ENCODE measurements around the gene XRCC3.

Gene XRCC3

GRCh38 chr14:103706551-103707328, 8.5 kb downstream of the XRCC3 start:
- DNase-seq (ENCODE audit: low read depth in 2 of 2) = no peak

GRCh38 chr14:103705504-103706284, 9.6 kb downstream of the XRCC3 start:
- DNase-seq (ENCODE audit: low read depth in 2 of 2) = no peak

- DNase-seq (ENCODE audit: low read depth in 2 of 2) = no peak
These were observed 10.1 kb downstream of the XRCC3 start for GRCh38 chr14:103705118-103705503.

GRCh38 chr14:103704708-103705107, 10.5 kb downstream of the XRCC3 start:
- DNase-seq (ENCODE audit: low read depth in 2 of 2) = no peak

GRCh38 chr14:103703433-103704385, 11.5 kb downstream of the XRCC3 start:
- DNase-seq (ENCODE audit: low read depth in 2 of 2) = no peak

- no peak for DNase-seq (ENCODE audit: low read depth in 2 of 2)
These were observed 12.5 kb downstream of the XRCC3 start for GRCh38 chr14:103702497-103703432.

GRCh38 chr14:103702095-103702494, 13.2 kb downstream of the XRCC3 start:
- no peak for DNase-seq (ENCODE audit: low read depth in 2 of 2)

- DNase-seq (ENCODE audit: low read depth in 2 of 2) = no peak
These were observed 14.3 kb downstream of the XRCC3 start for GRCh38 chr14:103700753-103701490.

GRCh38 chr14:103699901-103700752, 15.1 kb downstream of the XRCC3 start:
- DNase-seq (ENCODE audit: low read depth in 2 of 2) = no peak

- no peak for DNase-seq (ENCODE audit: low read depth in 2 of 2)
These were observed 16.0 kb downstream of the XRCC3 start for GRCh38 chr14:103699261-103699661.

- DNase-seq (ENCODE audit: low read depth in 2 of 2) = no peak
These were observed 16.6 kb downstream of the XRCC3 start for GRCh38 chr14:103698380-103699260.

- DNase-seq (ENCODE audit: low read depth in 2 of 2) = no peak
These were observed 17.5 kb downstream of the XRCC3 start for GRCh38 chr14:103697603-103698379.

- no peak for DNase-seq (ENCODE audit: low read depth in 2 of 2)
These were observed 18.0 kb downstream of the XRCC3 start for GRCh38 chr14:103697206-103697602.

GRCh38 chr14:103696466-103697071, 18.7 kb downstream of the XRCC3 start:
- no peak for DNase-seq (ENCODE audit: low read depth in 2 of 2)

GRCh38 chr14:103696070-103696402, 19.2 kb downstream of the XRCC3 start:
- DNase-seq (ENCODE audit: low read depth in 2 of 2) = no peak

GRCh38 chr14:103695296-103696069, 19.8 kb downstream of the XRCC3 start:
- no peak for DNase-seq (ENCODE audit: low read depth in 2 of 2)

Data from stimulated activated CD4-positive, alpha-beta T cell treated with anti-CD3 and anti-CD28 coated beads, Interleukin-4, amount 100 ng/mL, for 48 hours (primary cell).